H9 (cell line): ENCODE measurements around the gene RBPJL. TPM values are rescaled to one million over a fixed set of nuclear protein-coding genes. Genes with fewer than 3 reads are reported as not detected.

ENCODE experiments used
- DNase-seq: peaks from one replicate; pipeline ENCODE4 v3.0.0-alpha.2; 2017
- H2AFZ ChIP-seq: one replicate; pipeline ENCODE4 v1.6.1; 2013; ENCODE audit warnings: mild to moderate bottlenecking, low read length, control low read depth, moderate library complexity
- H2AK5ac ChIP-seq: 2 replicates; pipeline ENCODE4 v1.6.1; 2013; ENCODE audit warnings: low read length, control low read depth, mixed read lengths; ENCODE audit not compliant: insufficient read length
- H2BK120ac ChIP-seq: one replicate; pipeline ENCODE4 v1.6.1; 2013; ENCODE audit warnings: low read depth, mild to moderate bottlenecking, low read length, control low read depth, inconsistent platforms; ENCODE audit not compliant: poor library complexity, severe bottlenecking
- H2BK12ac ChIP-seq: 2 replicates; pipeline ENCODE4 v1.6.1; 2013; ENCODE audit warnings: low read length, control low read depth, mixed read lengths, low read depth; ENCODE audit not compliant: insufficient read length
- H2BK15ac ChIP-seq: 2 replicates; pipeline ENCODE4 v1.6.1; 2013; ENCODE audit warnings: low read depth, low read length, control low read depth
- H2BK20ac ChIP-seq: one replicate; pipeline ENCODE4 v1.6.1; 2013; ENCODE audit warnings: low read depth, mild to moderate bottlenecking, low read length, control low read depth, inconsistent platforms; ENCODE audit not compliant: poor library complexity, severe bottlenecking
- H2BK5ac ChIP-seq: 2 replicates; pipeline ENCODE4 v1.6.1; 2013; ENCODE audit warnings: low read length, control low read depth, mixed read lengths; ENCODE audit not compliant: insufficient read length
- H3K14ac ChIP-seq: 2 replicates; pipeline ENCODE4 v1.6.1; 2013; ENCODE audit warnings: low read length, control low read depth; ENCODE audit not compliant: insufficient read depth
- H3K18ac ChIP-seq: 2 replicates; pipeline ENCODE4 v1.6.1; 2013; ENCODE audit warnings: low read depth, mild to moderate bottlenecking, mixed read lengths, low read length, control low read depth; ENCODE audit not compliant: insufficient read length
- H3K23ac ChIP-seq: 2 replicates; pipeline ENCODE4 v1.6.1; 2013; ENCODE audit warnings: low read length, control low read depth, mixed read lengths, low read depth; ENCODE audit not compliant: insufficient read length
- H3K23me2 ChIP-seq: 2 replicates; pipeline ENCODE4 v1.6.1; 2013; ENCODE audit warnings: low read depth, mild to moderate bottlenecking, mixed read lengths, low read length, control low read depth; ENCODE audit not compliant: insufficient read length, poor library complexity, severe bottlenecking
- H3K27ac ChIP-seq: 2 replicates; pipeline ENCODE4 v1.5.1; 2013; ENCODE audit warnings: low read length, control low read depth, mixed read lengths, low read depth; ENCODE audit not compliant: insufficient read length
- H3K27me3 ChIP-seq: 2 replicates; pipeline ENCODE4 v1.6.1; 2013; ENCODE audit warnings: low read length, control low read depth, inconsistent platforms; ENCODE audit not compliant: insufficient read depth
- H3K4ac ChIP-seq: 2 replicates; pipeline ENCODE4 v1.6.1; 2013; ENCODE audit warnings: low read depth, mild to moderate bottlenecking, control low read depth, inconsistent platforms, low read length, moderate library complexity
- H3K4me1 ChIP-seq: 2 replicates; pipeline ENCODE4 v1.6.1; 2013; ENCODE audit warnings: low read length, control low read depth, inconsistent platforms; ENCODE audit not compliant: insufficient read depth
- H3K4me2 ChIP-seq: 2 replicates; pipeline ENCODE4 v1.6.1; 2013; ENCODE audit warnings: low read length, control low read depth, mixed read lengths; ENCODE audit not compliant: insufficient read length, insufficient read depth
- H3K56ac ChIP-seq: 2 replicates; pipeline ENCODE4 v1.6.1; 2013; ENCODE audit warnings: low read depth, mild to moderate bottlenecking, mixed read lengths, low read length, control low read depth; ENCODE audit not compliant: insufficient read length
- H3K79me1 ChIP-seq: 2 replicates; pipeline ENCODE4 v1.6.1; 2013; ENCODE audit warnings: low read depth, mild to moderate bottlenecking, moderate library complexity, low read length, control low read depth, inconsistent platforms; ENCODE audit not compliant: insufficient read depth, poor library complexity, severe bottlenecking
- H3K79me2 ChIP-seq: 2 replicates; pipeline ENCODE4 v1.6.1; 2013; ENCODE audit warnings: low read length, control low read depth, inconsistent platforms; ENCODE audit not compliant: insufficient read depth
- H3K9ac ChIP-seq: 2 replicates; pipeline ENCODE4 v1.6.1; 2013; ENCODE audit warnings: low read length, control low read depth, mixed read lengths; ENCODE audit not compliant: insufficient read length; ENCODE audit errors: extremely low read depth
- H3K9me3 ChIP-seq: one replicate; pipeline ENCODE4 v1.6.1; 2013; ENCODE audit warnings: low read depth, low read length, inconsistent platforms; ENCODE audit not compliant: control insufficient read depth
- H3T11ph ChIP-seq: one replicate; pipeline ENCODE4 v1.6.1; 2013; ENCODE audit warnings: mild to moderate bottlenecking, low read length, control low read depth, inconsistent platforms
- H4K20me1 ChIP-seq: one replicate; pipeline ENCODE4 v1.6.1; 2013; ENCODE audit not compliant: control insufficient read depth, insufficient read length, insufficient read depth
- H4K5ac ChIP-seq: 2 replicates; pipeline ENCODE4 v1.6.1; 2013; ENCODE audit warnings: low read depth, mild to moderate bottlenecking, mixed read lengths, low read length, control low read depth; ENCODE audit not compliant: insufficient read length
- H4K8ac ChIP-seq: replicated peaks from 2 replicates; pipeline ENCODE4 v1.6.1; 2013; ENCODE audit warnings: low read length, control low read depth, mixed read lengths, low read depth; ENCODE audit not compliant: insufficient read length
- H4K91ac ChIP-seq: 2 replicates; pipeline ENCODE4 v1.6.1; 2013; ENCODE audit warnings: low read depth, mild to moderate bottlenecking, moderate library complexity, mixed read lengths, low read length, control low read depth; ENCODE audit not compliant: insufficient read length
- H3K27ac Mint-ChIP-seq, 3 experiments: 2 replicates in 2 of 3; 3 replicates in 1 of 3; pipeline ENCODE4 v1.8.0; 2020 to 2021; ENCODE audit warnings: mixed read lengths in 3 of 3, mild to moderate bottlenecking in 1 of 3, moderate library complexity in 1 of 3
- H3K27me3 Mint-ChIP-seq: 2 replicates; pipeline ENCODE4 v1.8.0; 2021; ENCODE audit warnings: low read depth, mild to moderate bottlenecking, moderate library complexity, mixed read lengths
- H3K36me3 Mint-ChIP-seq, 3 experiments: 2 replicates in 2 of 3; 3 replicates in 1 of 3; pipeline ENCODE4 v1.8.0; 2020 to 2021; ENCODE audit warnings: low read depth in 3 of 3, mixed read lengths in 3 of 3; ENCODE audit not compliant: insufficient read depth in 1 of 3
- H3K4me1 Mint-ChIP-seq, 2 experiments: 2 replicates each; pipeline ENCODE4 v1.8.0; 2020; ENCODE audit warnings: mixed read lengths in 2 of 2
- H3K4me3 Mint-ChIP-seq, 2 experiments: 2 replicates in 1 of 2; 3 replicates in 1 of 2; pipeline ENCODE4 v1.8.0; 2020 to 2021; ENCODE audit warnings: mild to moderate bottlenecking in 2 of 2, mixed read lengths in 2 of 2, moderate library complexity in 1 of 2
- H3K9me3 Mint-ChIP-seq, 2 experiments: 2 replicates in 1 of 2; 3 replicates in 1 of 2; pipeline ENCODE4 v1.8.0; 2020; ENCODE audit warnings: mild to moderate bottlenecking in 2 of 2, mixed read lengths in 2 of 2, moderate library complexity in 1 of 2
- WGBS: extraction: QIAGEN DNeasy Blood & Tissue Kit; methylation state at CpG from one replicate; pipeline ENCODE4 v1.1.7; 2013; ENCODE audit warnings: missing lambda C conversion rate, low lambda C conversion rate, mixed read lengths; ENCODE audit not compliant: insufficient read length; ENCODE audit errors: extremely low coverage; 5-methylcytosine and 5-hydroxymethylcytosine counted together
- total RNA-seq: library from RNA; stranded (reverse); gene quantifications from 2 replicates; pipeline ENCODE4 v1.2.1, GENCODE V29; 2021
- TF ChIP-seq, protein P1 (sequence below): fragments of 200-600 bp; sonication (generic); conservative IDR thresholded peaks from 3 replicates; pipeline ENCODE4 v1.8.0; 2021; ENCODE audit warnings: antibody characterized with exemption, mild to moderate bottlenecking

Gene RBPJL
- total RNA-seq, 1 experiment from 2014 or later, result 0.28 TPM

GRCh38 chr20:45269056-45269455 is 37.6 kb upstream of the RBPJL start:
- H2BK12ac ChIP-seq, result no peak overlapping the region

More at GRCh38 chr20:45269056-45269455, 37.6 kb upstream of the RBPJL start:
- H3T11ph ChIP-seq, result no peak overlapping the region
- WGBS, result no CpG with 5 or more reads among the region's 3 CpGs
- no peak overlapping the region for H4K91ac ChIP-seq
- no peaks in the 10 kb centered on the region for H3K9me3 ChIP-seq
- Mint-ChIP-seq H3K27ac (no peak overlapping the region), H3K9me3 (no peaks in the 10 kb centered on the region), H3K4me3 (no peak overlapping the region), H3K36me3 (no peaks in the 10 kb centered on the region), H3K4me1 (peaks cover 15 to 17% of the 10 kb centered on the region in 2 experiments), H3K27me3 (peaks cover 15% of the 10 kb centered on the region)
- TF ChIP-seq, protein P1, sequence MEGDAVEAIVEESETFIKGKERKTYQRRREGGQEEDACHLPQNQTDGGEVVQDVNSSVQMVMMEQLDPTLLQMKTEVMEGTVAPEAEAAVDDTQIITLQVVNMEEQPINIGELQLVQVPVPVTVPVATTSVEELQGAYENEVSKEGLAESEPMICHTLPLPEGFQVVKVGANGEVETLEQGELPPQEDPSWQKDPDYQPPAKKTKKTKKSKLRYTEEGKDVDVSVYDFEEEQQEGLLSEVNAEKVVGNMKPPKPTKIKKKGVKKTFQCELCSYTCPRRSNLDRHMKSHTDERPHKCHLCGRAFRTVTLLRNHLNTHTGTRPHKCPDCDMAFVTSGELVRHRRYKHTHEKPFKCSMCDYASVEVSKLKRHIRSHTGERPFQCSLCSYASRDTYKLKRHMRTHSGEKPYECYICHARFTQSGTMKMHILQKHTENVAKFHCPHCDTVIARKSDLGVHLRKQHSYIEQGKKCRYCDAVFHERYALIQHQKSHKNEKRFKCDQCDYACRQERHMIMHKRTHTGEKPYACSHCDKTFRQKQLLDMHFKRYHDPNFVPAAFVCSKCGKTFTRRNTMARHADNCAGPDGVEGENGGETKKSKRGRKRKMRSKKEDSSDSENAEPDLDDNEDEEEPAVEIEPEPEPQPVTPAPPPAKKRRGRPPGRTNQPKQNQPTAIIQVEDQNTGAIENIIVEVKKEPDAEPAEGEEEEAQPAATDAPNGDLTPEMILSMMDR, result no peak
- H3K4ac ChIP-seq, result no peak overlapping the region
- H4K8ac ChIP-seq, result no peak overlapping the region
- H3K23me2 ChIP-seq, result no peaks in the 10 kb centered on the region
- H4K20me1 ChIP-seq, result no peaks in the 10 kb centered on the region
- no peak overlapping the region for H4K5ac ChIP-seq
- H3K9ac ChIP-seq, result no peak overlapping the region
- DNase-seq, result no peak
- H2AFZ ChIP-seq, result no peak overlapping the region
- H2BK120ac ChIP-seq, result no peak overlapping the region
- H3K4me2 ChIP-seq, result no peak overlapping the region
- H2AK5ac ChIP-seq, result no peak overlapping the region
- H3K56ac ChIP-seq, result no peak overlapping the region
- H2BK20ac ChIP-seq, result no peak overlapping the region
- 0 out of 2 replicates have a peak, but pooled peaks cover 6% of the 10 kb centered on the region for H3K4me1 ChIP-seq
- no peaks in the 10 kb centered on the region for H3K27me3 ChIP-seq
- no peak overlapping the region for H2BK15ac ChIP-seq
- no peaks in the 10 kb centered on the region for H3K79me1 ChIP-seq
- no peak overlapping the region for H3K27ac ChIP-seq
- H2BK5ac ChIP-seq, result no peak overlapping the region
- no peak overlapping the region for H3K18ac ChIP-seq
- H3K23ac ChIP-seq, result no peak overlapping the region
- no peak overlapping the region for H3K14ac ChIP-seq
- H3K79me2 ChIP-seq, result no peaks in the 10 kb centered on the region
